HG03066 (cell line): ENCODE data around the gene UGT3A2.

Experiments
- ATAC-seq: cut with Tn5 transposase; IDR thresholded peaks from one replicate; pipeline ENCODE4 v1.9.1; 2021; ENCODE audit warnings: low read depth; ENCODE audit not compliant: unreplicated experiment

The UGT3A2 gene, protein sequence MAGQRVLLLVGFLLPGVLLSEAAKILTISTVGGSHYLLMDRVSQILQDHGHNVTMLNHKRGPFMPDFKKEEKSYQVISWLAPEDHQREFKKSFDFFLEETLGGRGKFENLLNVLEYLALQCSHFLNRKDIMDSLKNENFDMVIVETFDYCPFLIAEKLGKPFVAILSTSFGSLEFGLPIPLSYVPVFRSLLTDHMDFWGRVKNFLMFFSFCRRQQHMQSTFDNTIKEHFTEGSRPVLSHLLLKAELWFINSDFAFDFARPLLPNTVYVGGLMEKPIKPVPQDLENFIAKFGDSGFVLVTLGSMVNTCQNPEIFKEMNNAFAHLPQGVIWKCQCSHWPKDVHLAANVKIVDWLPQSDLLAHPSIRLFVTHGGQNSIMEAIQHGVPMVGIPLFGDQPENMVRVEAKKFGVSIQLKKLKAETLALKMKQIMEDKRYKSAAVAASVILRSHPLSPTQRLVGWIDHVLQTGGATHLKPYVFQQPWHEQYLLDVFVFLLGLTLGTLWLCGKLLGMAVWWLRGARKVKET

DNA sequence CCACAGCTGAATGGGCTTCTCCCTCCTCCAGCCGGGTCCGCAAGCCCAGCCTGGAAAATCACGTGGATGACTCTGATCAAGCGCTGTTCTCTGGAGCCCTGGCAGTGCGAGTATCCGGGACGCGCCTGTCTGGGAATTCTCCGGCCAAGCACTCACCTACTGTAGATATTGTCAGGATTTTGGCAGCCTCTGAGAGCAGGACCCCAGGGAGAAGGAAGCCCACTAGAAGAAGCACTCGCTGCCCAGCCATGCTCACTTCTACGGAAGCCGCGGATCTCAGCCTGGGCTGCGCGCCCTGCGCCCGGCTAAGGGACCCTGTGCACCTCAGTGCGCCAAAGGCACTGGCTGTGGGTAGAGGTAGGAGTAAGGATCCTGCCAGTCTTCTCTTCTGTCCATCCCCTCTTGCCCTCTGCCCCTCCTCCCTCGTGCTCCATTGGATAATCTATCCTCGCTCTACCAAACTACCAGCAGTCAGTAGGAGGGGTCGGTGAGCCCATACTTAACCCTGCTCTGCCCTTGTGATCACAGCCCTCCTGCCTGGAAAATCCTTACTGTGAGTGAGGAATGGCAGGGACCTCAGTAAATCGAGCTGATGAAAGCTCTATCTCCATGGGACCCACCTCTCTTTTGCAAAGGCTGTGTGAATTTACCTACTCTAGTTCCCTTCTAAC lies at the start of gene UGT3A2:
UGT3A2 (minus strand) TSS at position 343 of the 671 bp plus-strand sequence; CDS start at position 250, 93 bp downstream.
- ATAC-seq: no peak

DNA sequence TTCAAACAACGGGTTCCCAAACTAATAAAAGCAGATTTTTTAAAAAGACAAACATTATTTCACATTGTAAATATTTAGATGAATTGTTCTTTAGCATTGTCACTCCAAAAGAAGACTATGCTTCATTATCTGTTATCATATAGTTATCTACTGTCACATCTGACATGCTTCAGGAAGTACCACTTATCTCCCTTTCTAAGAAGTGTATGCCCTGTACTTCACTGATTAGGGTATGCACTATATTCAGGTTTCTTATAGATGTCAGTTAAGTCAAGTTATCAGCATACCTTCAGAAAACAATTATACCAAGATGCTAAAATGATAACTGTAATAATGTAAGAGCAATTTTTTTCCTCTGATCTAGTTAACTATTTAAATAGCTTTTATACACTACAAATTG lies 44.6 kb upstream of the UGT3A2 start:
- no peak for ATAC-seq

DNA sequence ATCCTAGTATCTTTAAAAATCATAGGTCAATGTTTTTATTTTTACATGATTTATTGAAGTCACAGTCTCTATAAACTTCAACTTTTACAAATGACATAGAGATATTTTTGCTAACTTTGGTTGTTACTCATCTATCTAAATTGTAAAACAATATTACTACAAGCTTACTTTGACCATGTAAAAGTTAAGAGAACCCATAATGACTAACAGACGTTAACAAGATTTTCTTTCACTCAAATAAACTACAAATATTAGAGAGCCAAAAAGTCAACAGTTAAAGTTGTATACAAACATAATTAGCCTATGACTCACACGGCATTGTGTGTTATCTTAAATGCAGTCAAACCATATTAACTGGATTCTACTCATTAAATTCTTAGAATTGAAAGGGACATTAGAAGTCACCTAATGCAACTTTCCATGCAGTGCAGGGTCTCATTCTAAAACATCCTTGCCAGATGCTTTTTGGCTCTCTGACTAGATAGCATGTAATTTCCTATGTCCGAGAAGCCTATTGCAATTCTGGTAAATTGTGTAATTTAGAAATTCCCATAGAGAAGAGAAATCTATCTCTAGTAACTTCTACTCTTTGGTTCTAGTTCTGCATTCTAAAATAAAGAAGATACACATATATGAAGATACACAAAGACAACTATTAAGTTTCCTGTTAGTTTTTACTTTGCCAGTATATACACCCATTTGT lies 42.2 kb upstream of the UGT3A2 start:
- no peak for ATAC-seq

DNA sequence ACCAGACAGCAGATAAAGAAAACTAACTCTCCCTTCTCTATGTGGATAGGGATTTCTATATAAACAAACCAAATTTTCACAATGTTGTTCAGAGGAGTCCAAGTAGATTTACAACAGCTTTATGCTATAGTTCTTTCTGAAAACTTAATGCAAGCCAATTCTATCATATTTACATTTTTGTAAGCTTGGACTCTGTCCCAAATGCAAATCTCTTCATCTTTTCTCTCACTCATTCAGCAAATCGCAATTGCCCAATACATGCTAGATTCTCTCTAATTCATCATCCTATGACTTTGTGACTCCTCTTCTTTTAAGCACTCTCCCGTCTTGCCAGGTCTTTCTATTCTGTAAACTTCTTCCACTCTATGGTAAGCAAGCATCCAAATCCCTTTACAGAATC lies 39.1 kb upstream of the UGT3A2 start:
- no peak for ATAC-seq

DNA sequence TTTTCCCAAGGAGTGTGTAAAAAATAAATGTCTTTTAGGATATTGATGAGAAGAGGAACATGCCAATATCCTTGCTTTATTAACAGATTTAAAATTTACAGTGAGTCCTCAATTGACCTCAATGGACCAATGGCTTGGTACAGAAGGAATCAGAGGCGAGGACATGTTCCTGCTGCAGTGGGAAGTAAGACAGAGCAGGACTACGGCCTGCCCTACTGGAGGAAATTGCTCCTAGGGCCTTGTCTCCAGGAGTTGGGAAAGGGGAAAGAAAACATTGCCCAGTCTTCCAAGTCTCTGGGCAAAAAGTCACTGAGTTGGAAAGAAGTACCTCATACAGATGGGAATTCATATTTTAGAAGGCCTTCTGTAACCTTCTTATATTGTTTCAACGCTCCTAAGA lies 33.1 kb upstream of the UGT3A2 start:
- ATAC-seq: no peak

DNA sequence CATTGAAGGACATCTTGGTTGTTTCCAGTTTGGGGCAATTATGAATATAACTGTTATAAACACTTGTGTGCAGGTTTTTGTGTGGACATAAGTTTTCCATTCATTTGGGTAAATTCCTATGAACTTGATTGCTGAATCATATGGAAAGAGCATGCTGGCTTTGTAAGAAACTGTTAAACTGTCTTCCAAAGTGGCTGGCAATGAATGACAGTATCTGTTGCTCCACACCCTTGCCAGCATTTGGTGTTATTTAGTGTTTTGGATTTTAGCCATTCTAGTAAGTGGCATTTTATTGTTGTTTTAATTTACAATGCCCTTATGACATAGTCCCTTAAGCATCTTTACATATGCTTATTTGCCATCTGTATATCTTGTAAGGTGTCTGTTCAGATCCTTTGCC lies 29.8 kb upstream of the UGT3A2 start:
- ATAC-seq: no peak

DNA sequence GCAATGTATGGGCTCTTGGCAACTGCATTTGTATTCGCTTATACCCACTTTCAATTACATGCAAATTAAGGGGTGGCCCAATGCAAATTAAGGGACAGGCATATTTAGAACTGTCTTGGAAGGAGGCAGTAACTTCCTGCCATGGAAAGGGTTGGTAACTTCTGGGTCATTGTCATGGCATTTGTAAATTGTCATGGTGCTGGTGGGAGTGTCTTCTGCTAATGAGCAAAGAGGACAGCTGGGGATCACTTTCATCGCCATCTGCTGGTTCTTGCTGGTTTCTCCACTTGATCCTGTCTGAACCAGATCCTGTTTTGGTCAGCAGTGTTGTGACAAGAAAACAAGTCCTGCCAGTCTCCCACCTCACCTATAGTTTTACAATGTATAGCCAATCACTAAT lies 23.3 kb upstream of the UGT3A2 start:
- ATAC-seq: no peak

DNA sequence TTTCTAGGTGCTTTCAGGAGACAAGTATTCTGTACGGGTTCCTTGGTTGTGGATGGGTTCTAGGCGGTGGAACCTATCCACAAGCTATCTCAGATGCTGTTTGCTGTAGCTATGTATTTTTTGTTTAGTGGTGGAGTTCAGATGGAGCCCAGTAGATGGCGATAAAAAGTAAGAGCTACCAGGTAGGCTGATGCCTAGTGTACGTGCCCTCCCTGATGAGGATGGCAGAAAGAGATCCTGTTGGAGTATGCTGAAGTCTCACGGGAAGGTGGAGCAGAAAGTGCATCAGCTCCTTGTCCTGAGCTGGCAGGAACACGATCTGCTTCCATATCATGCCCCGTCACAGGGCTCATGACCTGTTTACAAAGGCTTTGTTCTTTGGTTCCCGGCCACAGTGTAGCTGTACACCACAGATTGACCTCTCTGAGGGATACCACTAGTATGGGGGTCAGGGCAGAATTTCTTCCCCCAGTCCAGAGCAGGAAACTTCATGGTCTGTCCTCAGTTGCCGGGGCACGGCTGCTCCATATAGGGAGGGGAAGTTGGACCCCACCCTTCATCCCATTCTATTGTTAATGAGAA lies 12.6 kb upstream of the UGT3A2 start:
- ATAC-seq: peak; percentile 91

DNA sequence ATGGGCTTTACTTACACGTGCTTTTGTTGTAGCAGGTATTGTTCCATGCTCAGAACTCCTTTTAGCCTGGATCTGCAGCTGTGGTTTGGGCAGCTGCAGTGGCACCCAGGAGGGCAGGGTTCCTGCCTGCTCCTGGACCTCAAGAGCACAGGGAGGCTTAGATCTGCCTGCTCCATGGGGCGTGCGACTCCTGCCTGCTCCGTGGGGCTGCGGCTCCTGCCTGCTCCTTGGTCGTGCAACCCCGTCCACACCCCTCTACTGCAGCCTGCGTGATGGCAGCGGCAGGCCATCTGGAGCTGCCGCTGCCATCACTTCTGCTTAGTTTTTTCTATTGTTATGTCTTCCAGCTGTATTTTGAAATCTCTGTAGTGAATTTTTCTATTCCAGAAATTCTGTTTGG lies 11.7 kb upstream of the UGT3A2 start:
- no peak for ATAC-seq

DNA sequence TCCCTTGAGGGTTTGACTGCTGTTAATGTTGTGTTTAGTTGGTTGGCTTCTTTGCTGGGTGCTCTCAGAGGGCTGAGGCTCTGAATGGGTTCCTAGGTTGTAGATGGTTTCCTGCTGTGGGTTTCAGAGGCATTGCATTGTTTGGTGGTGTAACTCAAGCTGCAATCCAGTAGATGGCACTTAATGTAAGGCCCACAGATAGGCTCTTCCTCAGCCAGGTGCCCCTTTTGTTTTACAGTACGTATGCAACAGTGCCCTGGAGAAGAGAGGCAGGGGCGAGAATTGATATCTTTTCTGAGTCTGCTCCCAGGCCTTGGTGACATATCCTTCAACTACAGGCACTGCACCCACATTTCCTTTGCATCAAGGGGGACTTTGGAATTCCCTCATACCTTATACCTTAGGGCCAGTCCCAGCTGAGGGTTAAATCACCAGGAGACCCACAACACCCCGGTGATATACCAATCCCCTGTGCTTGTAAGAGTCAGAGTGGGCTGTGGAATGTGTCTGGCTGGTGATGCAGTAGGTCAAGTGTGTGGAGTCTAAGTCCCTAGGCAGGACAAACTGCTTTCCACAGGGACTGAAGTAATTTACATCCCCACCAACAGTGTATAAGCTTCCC lies 7.0 kb upstream of the UGT3A2 start:
- no peak for ATAC-seq

DNA sequence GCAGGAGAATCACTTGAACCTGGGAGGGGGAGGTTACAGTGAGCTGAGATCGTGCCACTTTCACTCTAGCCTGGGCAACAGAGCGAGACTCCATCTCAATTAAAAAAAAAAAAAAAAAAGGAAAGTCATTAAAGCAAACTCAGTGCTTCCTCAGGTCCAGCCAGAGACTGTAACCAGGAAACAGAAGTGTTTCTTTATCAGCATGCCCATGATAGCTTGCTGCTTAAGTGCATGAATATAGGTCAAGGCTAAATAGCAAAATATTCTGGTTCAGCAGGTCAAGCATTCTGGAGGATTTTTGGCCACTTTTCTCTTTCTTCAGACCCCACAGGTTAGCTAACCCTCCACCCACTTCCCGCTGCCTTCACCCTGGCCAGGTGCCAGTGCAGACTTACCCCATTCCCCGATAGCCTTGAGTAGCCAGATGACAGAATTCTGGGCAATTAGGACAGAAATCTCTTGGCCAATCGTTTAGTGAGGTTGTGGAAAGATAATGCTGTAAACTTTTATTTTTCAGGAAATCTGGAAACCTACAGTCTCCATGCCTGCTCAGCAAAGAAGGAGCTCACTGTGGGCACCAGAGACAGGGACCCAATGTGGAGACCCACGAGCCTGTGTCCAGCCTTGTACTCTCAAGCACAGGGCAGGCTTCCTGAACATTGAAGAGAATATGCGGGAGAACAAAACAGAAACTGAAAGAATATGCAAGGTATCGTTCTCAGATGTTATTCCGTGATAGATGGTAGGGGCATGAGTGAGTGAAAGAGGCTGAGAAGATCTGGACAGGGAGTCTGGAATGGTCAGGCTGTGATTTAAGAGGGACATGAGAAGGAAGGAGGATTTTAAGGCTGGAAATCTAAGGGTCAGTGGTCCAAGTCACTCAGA lies 4.2 kb upstream of the UGT3A2 start:
- peak; percentile 82 for ATAC-seq

DNA sequence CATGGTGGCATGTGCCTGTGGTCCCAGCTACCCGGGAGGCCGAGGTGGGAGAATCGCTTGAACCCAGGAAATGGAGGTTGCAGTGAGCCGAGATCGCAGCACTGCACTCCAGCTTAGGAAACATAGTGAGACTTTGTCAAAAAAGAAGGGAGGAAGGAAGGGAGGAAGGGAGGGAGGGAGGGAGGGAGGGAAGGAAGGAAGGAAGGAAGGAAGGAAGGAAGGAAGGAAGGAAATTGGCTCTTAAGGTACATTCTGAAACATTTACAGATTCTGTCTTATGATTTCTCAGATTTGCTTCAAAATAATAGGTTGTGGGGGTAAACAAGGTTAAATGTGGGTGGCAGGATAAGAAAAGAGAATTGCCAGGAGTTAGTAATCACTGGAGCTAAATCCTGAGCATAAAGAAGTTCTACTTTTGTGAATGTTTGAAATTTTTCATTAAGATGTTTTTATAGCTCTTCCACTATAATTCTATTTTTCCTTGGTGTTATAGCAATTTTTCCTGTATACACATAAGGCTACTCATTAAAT lies 2.1 kb upstream of the UGT3A2 start:
- no peak for ATAC-seq

DNA sequence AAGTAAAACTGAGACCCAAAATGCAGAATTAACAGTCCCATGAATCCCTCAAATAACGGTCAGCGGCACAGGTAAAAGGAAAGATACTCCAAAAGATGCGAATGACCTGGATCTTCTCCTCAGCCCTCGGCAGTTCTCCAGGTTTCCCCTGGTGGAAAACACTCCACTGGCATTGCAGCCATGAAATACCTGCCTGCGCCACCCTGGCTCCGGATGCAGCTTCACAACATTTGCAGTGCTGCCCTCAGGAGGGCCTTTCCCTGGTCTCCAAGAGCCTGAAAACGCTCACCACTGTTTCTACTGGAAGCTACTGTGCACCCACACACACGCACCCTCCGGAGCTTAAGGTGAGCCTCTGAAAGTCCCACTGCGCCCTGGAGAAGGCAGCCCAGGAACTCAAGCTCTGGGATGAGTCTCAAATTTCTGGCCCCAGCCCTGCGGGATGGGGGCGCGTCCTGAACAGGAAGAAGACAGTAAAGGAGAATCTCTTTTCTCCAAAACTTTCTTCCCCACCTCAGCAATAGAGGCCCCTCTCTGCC lies 612 bp downstream of the UGT3A2 start:
- ATAC-seq: no peak

DNA sequence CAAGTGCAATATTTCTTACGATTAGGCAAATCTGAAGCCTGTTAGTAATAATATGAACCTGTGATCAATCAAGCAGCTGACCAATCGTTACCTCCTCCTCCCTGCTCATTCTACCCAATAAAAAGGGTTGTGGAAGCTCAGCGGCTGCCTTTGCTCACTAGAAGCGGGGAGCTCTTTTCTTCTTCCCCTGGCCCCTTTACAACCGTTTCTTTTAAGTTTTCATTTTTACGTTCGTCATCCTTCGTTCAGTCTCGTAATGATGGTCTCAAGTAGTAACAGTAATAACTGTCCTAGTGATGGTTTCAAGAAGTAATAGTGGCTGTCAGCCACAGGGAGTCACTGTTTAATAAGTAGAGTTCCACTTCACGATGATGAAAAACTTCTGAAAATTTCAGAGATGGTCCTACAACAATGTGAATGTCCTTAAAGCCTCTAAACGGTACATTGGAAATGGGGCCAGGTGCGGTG lies 6.2 kb downstream of the UGT3A2 start:
- no peak for ATAC-seq

DNA sequence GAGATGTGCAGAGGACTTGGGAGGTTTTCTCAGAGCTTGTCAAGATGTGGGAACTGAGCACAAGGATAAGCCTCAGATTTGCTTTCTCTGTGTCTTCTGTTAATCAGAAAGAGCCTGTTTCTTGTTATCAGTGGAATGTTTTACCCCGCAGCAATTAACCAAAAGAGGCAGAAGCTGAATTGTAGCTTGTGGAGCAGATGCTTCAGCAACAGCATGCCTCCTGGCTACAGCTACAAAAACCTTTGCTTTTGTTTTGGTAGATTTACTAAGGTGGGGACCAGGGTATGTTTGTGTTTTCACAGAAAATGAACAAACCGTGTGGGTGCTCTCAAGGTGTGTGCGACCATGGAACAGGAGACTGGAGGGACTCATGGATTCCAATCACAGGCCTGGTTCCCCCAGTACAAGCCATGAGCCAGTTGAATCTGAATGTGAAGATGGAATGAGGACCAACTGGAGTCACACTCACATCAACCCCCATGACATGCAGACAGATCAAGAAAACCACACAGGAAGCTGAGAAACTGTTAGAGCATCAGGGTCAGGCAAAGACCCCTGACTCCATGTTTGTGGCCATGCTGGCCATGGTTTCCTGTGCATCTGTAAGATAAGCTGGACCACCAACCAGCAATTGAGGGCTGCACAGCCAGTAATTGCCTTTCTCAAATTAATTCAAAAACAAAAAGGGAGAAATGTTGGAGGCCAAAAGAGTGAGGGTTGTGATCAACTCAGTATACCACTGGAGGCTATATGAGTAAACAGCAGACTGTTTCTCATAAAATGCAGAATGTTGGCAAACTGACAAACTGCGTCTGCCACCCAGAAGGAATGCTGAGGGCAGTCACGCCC lies 6.9 kb downstream of the UGT3A2 start:
- ATAC-seq: no peak

DNA sequence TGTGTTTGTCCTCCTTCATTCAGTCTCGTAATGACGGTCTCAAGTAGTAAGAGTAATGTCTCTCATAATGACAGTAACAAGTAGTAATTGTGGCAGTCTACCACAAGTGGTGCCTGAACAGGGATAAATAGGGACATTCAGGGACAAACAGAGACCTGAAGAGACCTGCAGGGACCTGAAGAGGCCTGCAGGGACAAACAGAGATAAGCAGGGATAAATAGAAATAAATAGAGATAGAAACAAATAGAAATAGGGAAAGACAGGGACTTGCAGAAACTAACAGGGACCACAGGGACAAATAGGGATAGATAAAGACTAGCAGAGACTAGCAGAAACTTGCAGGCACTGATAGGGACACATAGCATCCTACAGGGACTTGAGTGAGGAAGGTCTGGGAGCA lies 7.9 kb downstream of the UGT3A2 start:
- ATAC-seq: no peak

DNA sequence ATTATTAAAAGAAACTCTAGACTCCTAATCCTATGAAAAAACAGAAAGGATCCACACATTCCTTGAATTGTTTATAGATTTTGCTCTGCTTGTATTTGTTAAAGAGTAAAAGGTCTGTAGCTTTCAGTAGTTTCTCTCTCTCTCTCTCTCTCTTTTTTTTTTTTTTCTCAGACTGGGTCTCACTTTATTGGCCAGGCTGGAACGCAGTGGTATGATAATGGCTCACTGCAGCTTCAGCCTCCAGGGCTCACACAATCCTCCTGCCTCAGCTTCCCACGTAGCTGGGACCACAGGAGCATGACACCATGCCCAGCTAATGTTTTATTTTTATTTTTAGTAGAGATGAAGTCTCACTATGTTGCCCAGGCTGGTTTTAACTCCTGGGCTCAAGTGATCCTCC lies 9.3 kb downstream of the UGT3A2 start:
- no peak for ATAC-seq

DNA sequence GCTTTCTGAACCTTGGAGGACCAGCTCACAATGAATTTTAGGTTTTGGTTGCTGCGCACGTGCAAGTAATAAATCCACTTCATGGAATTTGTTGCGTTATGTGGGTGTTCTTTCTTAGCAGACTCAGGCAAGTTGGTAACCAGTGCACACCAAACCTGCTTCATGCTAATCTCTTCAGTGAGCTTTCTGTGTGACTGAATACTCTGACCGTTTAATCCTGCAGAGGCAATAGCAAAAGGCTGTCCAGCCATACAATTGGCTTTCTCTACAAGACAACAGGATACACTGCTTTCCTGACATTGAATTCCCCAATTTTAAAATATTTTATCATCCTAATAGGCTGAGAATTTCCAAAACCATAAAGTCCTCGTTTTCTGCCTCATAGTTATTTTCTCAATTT lies 10.3 kb downstream of the UGT3A2 start:
- no peak for ATAC-seq
